GM23338 (cell line): ENCODE measurements around the gene TCF7L2. TPM values are rescaled to one million over a fixed set of nuclear protein-coding genes. Genes with fewer than 3 reads are reported as not detected.
A peak's percentile ranks its signal among the peaks of the same experiment; 100 is the strongest.

Experiments
- ATAC-seq: fragments of 200-7000 bp; cut with Tn5 transposase; 3 replicates; pipeline ENCODE4 v1.9.1; 2020
- DNase-seq: peaks from one replicate; pipeline ENCODE4 v3.0.0-alpha.2; 2015; ENCODE audit warnings: low spot score
- H2AFZ ChIP-seq: fragments of 200-600 bp; sonication (generic); 2 replicates; pipeline ENCODE4 v1.8.0; 2016; ENCODE audit warnings: antibody characterized with exemption, mild to moderate bottlenecking, moderate library complexity
- H3F3A ChIP-seq: fragments of 200-600 bp; sonication (generic); replicated peaks from 2 replicates; pipeline ENCODE4 v1.8.0; 2017; ENCODE audit warnings: antibody characterized with exemption, mixed run types, low read depth
- H3K27ac ChIP-seq: fragments of 200-600 bp; sonication (generic); 2 replicates; pipeline ENCODE4 v1.6.1; 2016; ENCODE audit warnings: low read depth
- H3K27me3 ChIP-seq: fragments of 200-600 bp; sonication (generic); 2 replicates; pipeline ENCODE4 v1.8.0; 2016; ENCODE audit warnings: mild to moderate bottlenecking, mixed run types, moderate library complexity; ENCODE audit not compliant: insufficient read depth
- H3K36me3 ChIP-seq: fragments of 200-600 bp; sonication (generic); 2 replicates; pipeline ENCODE4 v1.8.0; 2016; ENCODE audit warnings: mild to moderate bottlenecking; ENCODE audit not compliant: insufficient read depth
- H3K4me1 ChIP-seq: fragments of 200-600 bp; sonication (generic); 2 replicates; pipeline ENCODE4 v1.8.0; 2016; ENCODE audit warnings: mild to moderate bottlenecking, moderate library complexity; ENCODE audit not compliant: insufficient read depth
- H3K4me2 ChIP-seq: fragments of 200-600 bp; sonication (generic); 2 replicates; pipeline ENCODE4 v1.7.1; 2017; ENCODE audit warnings: mixed run types
- H3K4me3 ChIP-seq: fragments of 200-600 bp; sonication (generic); 2 replicates; pipeline ENCODE4 v1.6.1; 2016; ENCODE audit warnings: mixed run types
- H3K79me2 ChIP-seq: fragments of 200-600 bp; sonication (generic); replicated peaks from 2 replicates; pipeline ENCODE4 v1.8.0; 2017; ENCODE audit warnings: mild to moderate bottlenecking; ENCODE audit not compliant: insufficient read depth
- H3K9me2 ChIP-seq: fragments of 200-600 bp; sonication (generic); 2 replicates; pipeline ENCODE4 v1.8.0; 2017; ENCODE audit not compliant: insufficient read depth
- H4K20me1 ChIP-seq: fragments of 200-600 bp; sonication (generic); replicated peaks from 2 replicates; pipeline ENCODE4 v1.8.0; 2017; ENCODE audit warnings: mild to moderate bottlenecking; ENCODE audit not compliant: insufficient read depth
- H3K27ac Mint-ChIP-seq: 2 replicates; pipeline ENCODE4 v1.8.0; 2020; ENCODE audit warnings: inconsistent platforms, mild to moderate bottlenecking, moderate library complexity, mixed read lengths
- H3K27me3 Mint-ChIP-seq: 3 replicates; pipeline ENCODE4 v1.8.0; 2022; ENCODE audit warnings: low read depth, mild to moderate bottlenecking, moderate library complexity, mixed read lengths, inconsistent platforms; ENCODE audit not compliant: insufficient read depth, poor library complexity
- H3K36me3 Mint-ChIP-seq: 3 replicates; pipeline ENCODE4 v1.8.0; 2021; ENCODE audit warnings: low read depth, mild to moderate bottlenecking, inconsistent platforms, moderate library complexity, mixed read lengths
- H3K4me1 Mint-ChIP-seq: 3 replicates; pipeline ENCODE4 v1.8.0; 2020; ENCODE audit warnings: mild to moderate bottlenecking, inconsistent platforms, mixed read lengths
- H3K4me3 Mint-ChIP-seq: 3 replicates; pipeline ENCODE4 v1.8.0; 2021; ENCODE audit warnings: moderate library complexity, mild to moderate bottlenecking, inconsistent platforms, mixed read lengths
- H3K9me3 Mint-ChIP-seq: 3 replicates; pipeline ENCODE4 v1.8.0; 2020; ENCODE audit warnings: moderate library complexity, mild to moderate bottlenecking, inconsistent platforms, mixed read lengths
- JUNB ChIP-seq: IDR thresholded peaks from one replicate; pipeline ENCODE4 v1.6.1; 2016; ENCODE audit warnings: antibody characterized with exemption; ENCODE audit not compliant: unreplicated experiment
- NANOG ChIP-seq: IDR thresholded peaks from 2 replicates; pipeline ENCODE4 v1.6.1; 2016; ENCODE audit warnings: antibody characterized with exemption, borderline replicate concordance
- STAT1 ChIP-seq: IDR thresholded peaks from one replicate; pipeline ENCODE4 v1.6.1; 2016; ENCODE audit warnings: antibody characterized with exemption; ENCODE audit not compliant: unreplicated experiment
- ZNF331 ChIP-seq: fragments of 250-450 bp; sonication (Bioruptor Pico); IDR thresholded peaks from 2 replicates; pipeline ENCODE4 v1.5.0; 2020; ENCODE audit warnings: low read depth, mild to moderate bottlenecking, moderate library complexity
- polyA plus RNA-seq: library from polyadenylated mRNA; unstranded; fragments of >200 nt; fragmentation: Nextera tagmentation; extraction: Ambion mirVana; gene quantifications from 2 replicates; pipeline ENCODE4 v1.2.1, GENCODE V29; 2016
- total RNA-seq: library from RNA; depleted of rRNA; stranded (reverse); fragments of >200 nt; shearing (Covaris generic); gene quantifications from 2 replicates; pipeline ENCODE4 v1.2.3, GENCODE V29; 2014
- TF ChIP-seq, protein P1 (sequence below): IDR thresholded peaks from one replicate; pipeline ENCODE4 v1.6.1; 2018; ENCODE audit warnings: antibody characterized with exemption; ENCODE audit not compliant: unreplicated experiment
- TF ChIP-seq, protein P2 (sequence below), 2 experiments: fragments of 200-600 bp in 1 of 2; sonication (generic) in 1 of 2; conservative IDR thresholded peaks; 2 replicates each; pipeline versions ENCODE4 v1.5.1 to v1.6.1; 2016 to 2017; ENCODE audit warnings: antibody characterized with exemption in 2 of 2, low read depth in 2 of 2, mild to moderate bottlenecking in 2 of 2, moderate library complexity in 1 of 2
- TF ChIP-seq, protein P3 (sequence below): IDR thresholded peaks from 2 replicates; pipeline ENCODE4 v1.6.1; 2016; ENCODE audit warnings: antibody characterized with exemption
- TF ChIP-seq, protein P4 (sequence below): fragments of 250-450 bp; sonication (Bioruptor Pico); IDR thresholded peaks from 2 replicates; pipeline ENCODE4 v1.5.0; 2020; ENCODE audit warnings: mild to moderate bottlenecking, moderate library complexity

Gene TCF7L2
- total and polyA plus RNA-seq, 2 experiments from 2014 or later, result 32.2 to 80.8 TPM

DNA sequence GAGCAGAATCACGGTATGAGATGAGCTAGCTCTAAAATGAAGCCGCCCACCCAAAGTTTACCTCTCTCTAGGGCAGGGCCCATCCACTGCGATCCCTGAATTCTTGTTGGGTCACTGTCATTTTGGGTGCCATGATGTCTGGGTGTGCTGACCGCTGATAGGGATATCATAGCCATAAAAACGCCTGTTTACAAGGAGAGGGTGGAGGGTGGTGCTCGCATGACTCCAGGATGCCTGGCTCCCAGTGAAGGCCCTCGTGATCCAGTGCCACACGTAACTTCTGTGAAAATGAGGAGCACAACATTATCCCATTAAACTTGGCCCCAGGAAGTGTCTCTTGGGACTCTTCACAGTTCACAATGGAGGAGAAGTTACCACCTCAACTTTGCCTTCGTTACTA is 139.5 kb downstream of the TCF7L2 start (continued):
- TF ChIP-seq, protein P1, sequence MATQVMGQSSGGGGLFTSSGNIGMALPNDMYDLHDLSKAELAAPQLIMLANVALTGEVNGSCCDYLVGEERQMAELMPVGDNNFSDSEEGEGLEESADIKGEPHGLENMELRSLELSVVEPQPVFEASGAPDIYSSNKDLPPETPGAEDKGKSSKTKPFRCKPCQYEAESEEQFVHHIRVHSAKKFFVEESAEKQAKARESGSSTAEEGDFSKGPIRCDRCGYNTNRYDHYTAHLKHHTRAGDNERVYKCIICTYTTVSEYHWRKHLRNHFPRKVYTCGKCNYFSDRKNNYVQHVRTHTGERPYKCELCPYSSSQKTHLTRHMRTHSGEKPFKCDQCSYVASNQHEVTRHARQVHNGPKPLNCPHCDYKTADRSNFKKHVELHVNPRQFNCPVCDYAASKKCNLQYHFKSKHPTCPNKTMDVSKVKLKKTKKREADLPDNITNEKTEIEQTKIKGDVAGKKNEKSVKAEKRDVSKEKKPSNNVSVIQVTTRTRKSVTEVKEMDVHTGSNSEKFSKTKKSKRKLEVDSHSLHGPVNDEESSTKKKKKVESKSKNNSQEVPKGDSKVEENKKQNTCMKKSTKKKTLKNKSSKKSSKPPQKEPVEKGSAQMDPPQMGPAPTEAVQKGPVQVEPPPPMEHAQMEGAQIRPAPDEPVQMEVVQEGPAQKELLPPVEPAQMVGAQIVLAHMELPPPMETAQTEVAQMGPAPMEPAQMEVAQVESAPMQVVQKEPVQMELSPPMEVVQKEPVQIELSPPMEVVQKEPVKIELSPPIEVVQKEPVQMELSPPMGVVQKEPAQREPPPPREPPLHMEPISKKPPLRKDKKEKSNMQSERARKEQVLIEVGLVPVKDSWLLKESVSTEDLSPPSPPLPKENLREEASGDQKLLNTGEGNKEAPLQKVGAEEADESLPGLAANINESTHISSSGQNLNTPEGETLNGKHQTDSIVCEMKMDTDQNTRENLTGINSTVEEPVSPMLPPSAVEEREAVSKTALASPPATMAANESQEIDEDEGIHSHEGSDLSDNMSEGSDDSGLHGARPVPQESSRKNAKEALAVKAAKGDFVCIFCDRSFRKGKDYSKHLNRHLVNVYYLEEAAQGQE, result no peak
- TF ChIP-seq ZNF331 (CRISPR knock-in tag) (no peak), NANOG (no peak), JUNB (no peak)
- TF ChIP-seq, protein P2, sequence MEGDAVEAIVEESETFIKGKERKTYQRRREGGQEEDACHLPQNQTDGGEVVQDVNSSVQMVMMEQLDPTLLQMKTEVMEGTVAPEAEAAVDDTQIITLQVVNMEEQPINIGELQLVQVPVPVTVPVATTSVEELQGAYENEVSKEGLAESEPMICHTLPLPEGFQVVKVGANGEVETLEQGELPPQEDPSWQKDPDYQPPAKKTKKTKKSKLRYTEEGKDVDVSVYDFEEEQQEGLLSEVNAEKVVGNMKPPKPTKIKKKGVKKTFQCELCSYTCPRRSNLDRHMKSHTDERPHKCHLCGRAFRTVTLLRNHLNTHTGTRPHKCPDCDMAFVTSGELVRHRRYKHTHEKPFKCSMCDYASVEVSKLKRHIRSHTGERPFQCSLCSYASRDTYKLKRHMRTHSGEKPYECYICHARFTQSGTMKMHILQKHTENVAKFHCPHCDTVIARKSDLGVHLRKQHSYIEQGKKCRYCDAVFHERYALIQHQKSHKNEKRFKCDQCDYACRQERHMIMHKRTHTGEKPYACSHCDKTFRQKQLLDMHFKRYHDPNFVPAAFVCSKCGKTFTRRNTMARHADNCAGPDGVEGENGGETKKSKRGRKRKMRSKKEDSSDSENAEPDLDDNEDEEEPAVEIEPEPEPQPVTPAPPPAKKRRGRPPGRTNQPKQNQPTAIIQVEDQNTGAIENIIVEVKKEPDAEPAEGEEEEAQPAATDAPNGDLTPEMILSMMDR (conservative IDR thresholded peaks at IDR 0.05; ENCODE audit: low read depth in 2 of 2), result no peak

DNA sequence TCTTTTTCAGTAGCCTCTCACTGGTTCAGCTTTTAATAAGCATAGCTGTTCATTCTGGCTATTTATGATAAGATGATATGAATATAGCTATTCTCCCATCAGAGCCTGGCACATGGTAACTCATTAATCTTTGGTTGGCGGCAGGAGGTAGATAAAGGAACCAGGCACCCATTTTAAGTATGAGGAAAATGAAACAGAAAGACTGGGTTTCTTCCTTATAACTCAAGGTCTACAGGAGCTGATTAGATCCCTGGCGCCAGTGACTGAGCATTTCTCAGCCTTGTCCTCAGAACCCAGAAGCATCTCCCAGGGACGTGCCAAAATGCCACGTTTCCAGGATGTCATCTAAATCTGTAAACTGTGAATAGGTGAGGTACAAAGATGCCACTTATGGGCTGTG is 141.9 kb downstream of the TCF7L2 start:
- Histone ChIP-seq H3K4me3 (no peak overlapping the region), H2AFZ (no peak overlapping the region), H3K4me1 (peaks cover 34% of the 10 kb centered on the region), H3K27ac (peak overlapping the region; percentile 68; the same call in 1 of the 2 replicates), H3K36me3 (no peaks in the 10 kb centered on the region; the same call in 1 of the 2 replicates), H3F3A (no peaks in the 10 kb centered on the region; the same call in 1 of the 2 replicates), H3K79me2 (peaks cover 98% of the 10 kb centered on the region), H4K20me1 (peaks cover 38% of the 10 kb centered on the region; the same call in 1 of the 2 replicates), H3K9me2 (no peaks in the 10 kb centered on the region), H3K27me3 (no peaks in the 10 kb centered on the region), H3K4me2 (no peak overlapping the region)
- Mint-ChIP-seq H3K27ac (peak overlapping the region; percentile 17; the same call in 1 of the 2 replicates), H3K9me3 (no peaks in the 10 kb centered on the region), H3K4me3 (no peak overlapping the region), H3K4me1 (peaks cover 73% of the 10 kb centered on the region), H3K36me3 (peaks cover 59% of the 10 kb centered on the region), H3K27me3 (peaks cover 5% of the 10 kb centered on the region)
- ATAC-seq, result no peak
- no peak for DNase-seq
- TF ChIP-seq, protein P3, sequence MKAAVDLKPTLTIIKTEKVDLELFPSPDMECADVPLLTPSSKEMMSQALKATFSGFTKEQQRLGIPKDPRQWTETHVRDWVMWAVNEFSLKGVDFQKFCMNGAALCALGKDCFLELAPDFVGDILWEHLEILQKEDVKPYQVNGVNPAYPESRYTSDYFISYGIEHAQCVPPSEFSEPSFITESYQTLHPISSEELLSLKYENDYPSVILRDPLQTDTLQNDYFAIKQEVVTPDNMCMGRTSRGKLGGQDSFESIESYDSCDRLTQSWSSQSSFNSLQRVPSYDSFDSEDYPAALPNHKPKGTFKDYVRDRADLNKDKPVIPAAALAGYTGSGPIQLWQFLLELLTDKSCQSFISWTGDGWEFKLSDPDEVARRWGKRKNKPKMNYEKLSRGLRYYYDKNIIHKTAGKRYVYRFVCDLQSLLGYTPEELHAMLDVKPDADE, result no peak
- TF ChIP-seq STAT1 (no peak), JUNB (no peak)
- TF ChIP-seq, protein P1, result no peak
- TF ChIP-seq, protein P4, sequence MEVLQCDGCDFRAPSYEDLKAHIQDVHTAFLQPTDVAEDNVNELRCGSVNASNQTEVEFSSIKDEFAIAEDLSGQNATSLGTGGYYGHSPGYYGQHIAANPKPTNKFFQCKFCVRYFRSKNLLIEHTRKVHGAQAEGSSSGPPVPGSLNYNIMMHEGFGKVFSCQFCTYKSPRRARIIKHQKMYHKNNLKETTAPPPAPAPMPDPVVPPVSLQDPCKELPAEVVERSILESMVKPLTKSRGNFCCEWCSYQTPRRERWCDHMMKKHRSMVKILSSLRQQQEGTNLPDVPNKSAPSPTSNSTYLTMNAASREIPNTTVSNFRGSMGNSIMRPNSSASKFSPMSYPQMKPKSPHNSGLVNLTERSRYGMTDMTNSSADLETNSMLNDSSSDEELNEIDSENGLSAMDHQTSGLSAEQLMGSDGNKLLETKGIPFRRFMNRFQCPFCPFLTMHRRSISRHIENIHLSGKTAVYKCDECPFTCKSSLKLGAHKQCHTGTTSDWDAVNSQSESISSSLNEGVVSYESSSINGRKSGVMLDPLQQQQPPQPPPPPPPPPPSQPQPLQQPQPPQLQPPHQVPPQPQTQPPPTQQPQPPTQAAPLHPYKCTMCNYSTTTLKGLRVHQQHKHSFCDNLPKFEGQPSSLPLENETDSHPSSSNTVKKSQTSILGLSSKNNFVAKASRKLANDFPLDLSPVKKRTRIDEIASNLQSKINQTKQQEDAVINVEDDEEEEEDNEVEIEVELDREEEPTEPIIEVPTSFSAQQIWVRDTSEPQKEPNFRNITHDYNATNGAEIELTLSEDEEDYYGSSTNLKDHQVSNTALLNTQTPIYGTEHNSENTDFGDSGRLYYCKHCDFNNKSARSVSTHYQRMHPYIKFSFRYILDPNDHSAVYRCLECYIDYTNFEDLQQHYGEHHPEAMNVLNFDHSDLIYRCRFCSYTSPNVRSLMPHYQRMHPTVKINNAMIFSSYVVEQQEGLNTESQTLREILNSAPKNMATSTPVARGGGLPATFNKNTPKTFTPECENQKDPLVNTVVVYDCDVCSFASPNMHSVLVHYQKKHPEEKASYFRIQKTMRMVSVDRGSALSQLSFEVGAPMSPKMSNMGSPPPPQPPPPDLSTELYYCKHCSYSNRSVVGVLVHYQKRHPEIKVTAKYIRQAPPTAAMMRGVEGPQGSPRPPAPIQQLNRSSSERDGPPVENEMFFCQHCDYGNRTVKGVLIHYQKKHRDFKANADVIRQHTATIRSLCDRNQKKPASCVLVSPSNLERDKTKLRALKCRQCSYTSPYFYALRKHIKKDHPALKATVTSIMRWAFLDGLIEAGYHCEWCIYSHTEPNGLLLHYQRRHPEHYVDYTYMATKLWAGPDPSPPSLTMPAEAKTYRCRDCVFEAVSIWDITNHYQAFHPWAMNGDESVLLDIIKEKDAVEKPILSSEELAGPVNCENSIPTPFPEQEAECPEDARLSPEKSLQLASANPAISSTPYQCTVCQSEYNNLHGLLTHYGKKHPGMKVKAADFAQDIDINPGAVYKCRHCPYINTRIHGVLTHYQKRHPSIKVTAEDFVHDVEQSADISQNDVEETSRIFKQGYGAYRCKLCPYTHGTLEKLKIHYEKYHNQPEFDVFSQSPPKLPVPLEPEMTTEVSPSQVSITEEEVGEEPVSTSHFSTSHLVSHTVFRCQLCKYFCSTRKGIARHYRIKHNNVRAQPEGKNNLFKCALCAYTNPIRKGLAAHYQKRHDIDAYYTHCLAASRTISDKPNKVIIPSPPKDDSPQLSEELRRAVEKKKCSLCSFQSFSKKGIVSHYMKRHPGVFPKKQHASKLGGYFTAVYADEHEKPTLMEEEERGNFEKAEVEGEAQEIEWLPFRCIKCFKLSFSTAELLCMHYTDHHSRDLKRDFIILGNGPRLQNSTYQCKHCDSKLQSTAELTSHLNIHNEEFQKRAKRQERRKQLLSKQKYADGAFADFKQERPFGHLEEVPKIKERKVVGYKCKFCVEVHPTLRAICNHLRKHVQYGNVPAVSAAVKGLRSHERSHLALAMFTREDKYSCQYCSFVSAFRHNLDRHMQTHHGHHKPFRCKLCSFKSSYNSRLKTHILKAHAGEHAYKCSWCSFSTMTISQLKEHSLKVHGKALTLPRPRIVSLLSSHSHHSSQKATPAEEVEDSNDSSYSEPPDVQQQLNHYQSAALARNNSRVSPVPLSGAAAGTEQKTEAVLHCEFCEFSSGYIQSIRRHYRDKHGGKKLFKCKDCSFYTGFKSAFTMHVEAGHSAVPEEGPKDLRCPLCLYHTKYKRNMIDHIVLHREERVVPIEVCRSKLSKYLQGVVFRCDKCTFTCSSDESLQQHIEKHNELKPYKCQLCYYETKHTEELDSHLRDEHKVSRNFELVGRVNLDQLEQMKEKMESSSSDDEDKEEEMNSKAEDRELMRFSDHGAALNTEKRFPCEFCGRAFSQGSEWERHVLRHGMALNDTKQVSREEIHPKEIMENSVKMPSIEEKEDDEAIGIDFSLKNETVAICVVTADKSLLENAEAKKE, result no peak
